ENCODE data around the gene ANGEL1.

ANGEL1 gene

GRCh38 chr14:76763096-76764041, 49.3 kb downstream of the ANGEL1 start:
- DNase-seq (ENCODE audit: low read depth), result peak; percentile 49
- peak overlapping the region; percentile 73 for H3K4me3 ChIP-seq (replicated peaks; ENCODE audit: low read depth, low read length)
- no peak for TF ChIP-seq CTCF (IDR thresholded peaks at IDR 0.05; ENCODE audit: low read length, missing control alignments)

- peak overlapping the region; percentile 73 for H3K4me3 ChIP-seq (replicated peaks; ENCODE audit: low read depth, low read length)
- DNase-seq (ENCODE audit: low read depth), result peak; percentile 19
- TF ChIP-seq CTCF (IDR thresholded peaks at IDR 0.05; ENCODE audit: low read length, missing control alignments), result no peak
These were observed 50.1 kb downstream of the ANGEL1 start for GRCh38 chr14:76762411-76763095.

GRCh38 chr14:76761960-76762410, 50.7 kb downstream of the ANGEL1 start:
- TF ChIP-seq CTCF (IDR thresholded peaks at IDR 0.05; ENCODE audit: low read length, missing control alignments), result no peak
- DNase-seq (ENCODE audit: low read depth), result no peak
- peak overlapping the region; percentile 73 for H3K4me3 ChIP-seq (replicated peaks; ENCODE audit: low read depth, low read length)

GRCh38 chr14:76761136-76761959, 51.3 kb downstream of the ANGEL1 start, which contains the start of gene VASH1:
TSS of gene VASH1 (plus strand) at chr14:76761468. CDS start at chr14:76762822, 1,354 bp downstream.
- peak within 1 kb of the TSS; percentile 73 for H3K4me3 ChIP-seq (replicated peaks; ENCODE audit: low read depth, low read length)
- peak; percentile 76 for DNase-seq (ENCODE audit: low read depth)
- no peak for TF ChIP-seq CTCF (IDR thresholded peaks at IDR 0.05; ENCODE audit: low read length, missing control alignments)

- peak overlapping the region; percentile 73 for H3K4me3 ChIP-seq (replicated peaks; ENCODE audit: low read depth, low read length)
- DNase-seq (ENCODE audit: low read depth), result no peak
- TF ChIP-seq CTCF (IDR thresholded peaks at IDR 0.05; ENCODE audit: low read length, missing control alignments), result no peak
These were observed 52.1 kb downstream of the ANGEL1 start for GRCh38 chr14:76760331-76761135.

GRCh38 chr14:76759589-76759988, 53.1 kb downstream of the ANGEL1 start:
- no peak overlapping the region for H3K4me3 ChIP-seq (replicated peaks; ENCODE audit: low read depth, low read length)
- TF ChIP-seq CTCF (IDR thresholded peaks at IDR 0.05; ENCODE audit: low read length, missing control alignments), result no peak
- DNase-seq (ENCODE audit: low read depth), result no peak
